Measurements from ENCODE around the gene MAGI2. TPM values are rescaled to one million over a fixed set of nuclear protein-coding genes. Genes with fewer than 3 reads are reported as not detected.
"Not testable (repeated sequence)": the region's sequence is repeated elsewhere in the genome, so short reads cannot be mapped to it uniquely, and the experiment has no call there.

Gene MAGI2
- total RNA-seq, 2 experiments from 2014 or later, result 0.14 to 0.19 TPM

DNA sequence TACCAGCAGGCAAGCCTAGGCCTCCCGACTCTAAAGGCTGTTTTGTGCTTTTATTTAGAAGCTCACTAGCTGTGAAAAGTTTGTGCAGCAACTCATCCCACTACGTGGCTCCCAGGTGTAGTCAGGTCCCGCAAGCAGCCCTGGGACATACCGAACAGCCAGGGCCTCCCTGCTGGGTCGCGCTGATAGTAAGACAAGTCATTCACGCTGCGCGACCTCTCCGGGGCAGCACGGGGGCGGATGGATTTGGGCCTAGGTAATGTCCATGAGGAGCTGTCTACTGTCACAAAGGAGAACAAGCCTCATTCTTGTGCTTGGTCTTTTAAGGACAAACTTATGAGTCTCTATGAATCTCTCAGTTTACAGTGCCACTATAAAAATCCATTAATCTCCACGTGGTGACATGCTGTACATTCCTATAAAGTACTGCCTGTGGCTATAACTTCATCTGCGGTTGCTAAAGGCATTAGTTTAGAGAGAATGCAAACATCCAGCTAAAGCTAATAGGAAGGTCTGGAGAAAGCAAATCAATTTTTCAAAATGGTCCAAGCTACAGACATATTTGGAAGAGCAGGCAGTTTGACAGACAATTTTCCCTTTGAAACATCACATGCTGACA is 1108.1 kb downstream of the MAGI2 start:
- Mint-ChIP-seq H3K4me3 (no peak overlapping the region), H3K9me3 (no peaks in the 10 kb centered on the region), H3K36me3 (no peaks in the 10 kb centered on the region), H3K27me3 (no peaks in the 10 kb centered on the region), H3K4me1 (no peaks in the 10 kb centered on the region), H3K27ac (no peak overlapping the region)
- no peak for ATAC-seq (ENCODE audit: low read depth)
- no peak for DNase-seq
- POLR2A ChIA-PET, result no interaction called here

DNA sequence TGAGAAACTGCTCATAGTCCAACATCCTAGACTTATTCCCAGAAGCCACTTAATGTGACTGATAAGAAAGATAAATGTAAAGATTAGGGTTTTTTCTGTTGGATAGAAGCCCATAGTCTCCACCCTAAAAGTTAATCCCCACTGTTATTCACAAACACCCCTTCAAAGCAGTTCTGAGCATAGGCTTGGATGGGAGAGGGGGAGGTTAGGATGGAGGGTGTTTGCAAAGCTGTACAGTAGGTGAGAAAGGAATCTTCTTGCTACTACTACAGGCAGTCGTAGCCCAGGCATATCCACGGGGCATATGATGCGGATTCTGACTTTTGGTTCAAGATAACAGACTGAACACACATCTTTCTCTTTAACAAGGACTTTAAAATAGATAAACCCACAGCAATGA is 1119.0 kb downstream of the MAGI2 start:
- Mint-ChIP-seq H3K36me3 (no peaks in the 10 kb centered on the region), H3K27me3 (no peaks in the 10 kb centered on the region), H3K27ac (no peak overlapping the region), H3K4me3 (no peak overlapping the region), H3K9me3 (peaks cover 2% of the 10 kb centered on the region), H3K4me1 (no peaks in the 10 kb centered on the region)
- no peak for ATAC-seq (ENCODE audit: low read depth)
- DNase-seq, result no peak
- POLR2A ChIA-PET, result no interaction called here

DNA sequence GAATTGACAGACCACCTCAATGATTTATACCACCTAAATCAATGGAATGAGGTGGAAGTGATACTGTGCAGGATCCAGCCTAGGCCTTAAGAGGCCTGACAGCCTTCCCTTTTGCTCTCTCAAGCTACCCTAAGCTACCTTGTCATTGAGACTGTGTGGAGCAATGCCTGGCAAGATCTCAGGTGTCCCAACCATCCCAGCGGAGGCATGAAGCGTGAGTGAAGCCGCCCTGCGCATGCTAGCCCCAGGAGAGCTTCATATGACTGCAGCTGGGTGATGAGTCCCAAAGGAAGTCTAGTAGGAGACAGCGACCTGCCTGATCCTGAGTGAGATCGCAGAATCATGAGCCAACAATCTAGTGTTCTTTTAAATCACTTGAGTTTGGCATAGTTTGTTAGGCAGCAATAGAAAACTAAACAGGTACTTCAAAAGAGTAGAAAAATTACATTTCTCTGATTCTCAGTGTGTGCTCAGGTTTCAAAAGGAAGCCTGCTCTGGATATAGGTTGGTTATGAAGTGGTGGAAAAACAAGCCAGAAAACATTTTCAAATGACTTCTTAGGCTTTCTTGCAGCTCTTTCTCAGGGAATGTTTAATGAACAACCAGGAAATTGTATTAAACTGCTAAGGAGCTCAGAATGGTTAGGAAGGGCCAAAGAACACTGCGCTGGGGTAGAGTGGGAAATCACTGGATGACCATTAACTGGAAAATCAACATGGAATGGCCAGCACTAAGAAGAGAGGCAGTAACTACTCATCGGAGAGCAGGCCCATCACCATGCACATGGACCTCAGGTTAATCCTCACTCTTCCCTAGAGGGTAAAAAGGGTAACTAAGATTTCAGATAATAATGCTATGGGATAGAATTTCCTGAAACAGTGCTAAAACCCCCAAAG is 1119.7 kb downstream of the MAGI2 start:
- no peaks in the 10 kb centered on the region for H3K36me3 Mint-ChIP-seq
- H3K27me3 Mint-ChIP-seq, result no peaks in the 10 kb centered on the region
- peaks cover 2% of the 10 kb centered on the region for H3K9me3 Mint-ChIP-seq
- no peak overlapping the region for H3K4me3 Mint-ChIP-seq
- no peak for ATAC-seq (ENCODE audit: low read depth)
- no peak for DNase-seq
- no peaks in the 10 kb centered on the region for H3K4me1 Mint-ChIP-seq
- H3K27ac Mint-ChIP-seq, result no peak overlapping the region
- POLR2A ChIA-PET, result no interaction called here

DNA sequence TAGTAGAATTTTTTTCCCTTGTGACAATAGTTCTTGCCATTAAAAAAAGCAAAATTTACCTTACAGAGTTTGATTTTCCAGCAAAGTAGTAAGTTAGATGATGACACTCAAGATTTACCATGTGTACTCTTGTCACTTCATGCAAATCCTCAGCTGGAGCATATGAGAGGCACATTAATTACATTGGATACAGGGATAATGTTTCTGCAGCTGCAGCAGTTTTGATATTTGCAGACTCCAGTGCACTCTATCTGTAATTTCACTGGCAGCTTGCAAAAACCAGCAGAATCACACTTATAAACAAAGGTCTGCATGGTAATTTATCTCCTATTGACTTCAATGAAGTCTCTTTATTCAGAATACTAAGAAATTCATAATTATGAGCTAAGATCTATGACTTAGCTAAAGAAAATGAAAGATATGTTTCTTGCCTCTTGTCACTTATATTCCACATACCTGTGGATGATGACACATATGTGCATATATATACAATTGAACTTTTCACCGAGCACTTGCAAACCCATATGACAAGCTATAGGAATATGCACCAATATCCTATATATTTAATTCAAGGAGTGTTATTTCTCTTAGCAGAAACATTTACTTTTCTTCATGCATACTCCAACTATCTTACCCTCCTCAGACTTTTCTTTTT is 1124.3 kb downstream of the MAGI2 start:
- Mint-ChIP-seq H3K9me3 (peaks cover 2% of the 10 kb centered on the region), H3K4me3 (no peak overlapping the region), H3K27ac (no peak overlapping the region), H3K27me3 (no peaks in the 10 kb centered on the region), H3K36me3 (no peaks in the 10 kb centered on the region), H3K4me1 (no peaks in the 10 kb centered on the region)
- POLR2A ChIA-PET, result no interaction called here
- ATAC-seq (ENCODE audit: low read depth) (no peak), DNase-seq (no peak)

DNA sequence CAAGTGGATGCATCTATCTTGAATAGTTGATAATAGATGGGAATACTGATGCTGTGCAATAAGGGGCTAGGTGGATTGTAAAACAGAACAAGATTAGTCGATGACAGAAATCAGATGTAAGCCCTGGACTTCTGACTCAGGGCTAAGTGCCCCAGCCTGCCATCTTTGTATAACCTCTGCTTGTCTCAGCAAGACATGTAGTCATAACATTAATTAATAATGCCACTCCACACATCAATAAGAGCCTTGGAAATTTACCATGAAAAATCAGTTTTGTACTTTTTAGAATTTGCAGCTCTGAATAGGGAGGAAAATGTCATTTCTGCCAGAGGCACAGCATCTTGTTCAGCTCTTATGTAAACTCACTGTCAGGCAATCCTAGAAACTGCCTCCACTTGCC is 1125.7 kb downstream of the MAGI2 start:
- Mint-ChIP-seq H3K36me3 (no peaks in the 10 kb centered on the region), H3K9me3 (peaks cover 2% of the 10 kb centered on the region), H3K27me3 (no peaks in the 10 kb centered on the region), H3K4me1 (no peaks in the 10 kb centered on the region), H3K4me3 (no peak overlapping the region), H3K27ac (no peak overlapping the region)
- POLR2A ChIA-PET, result no interaction called here
- ATAC-seq (ENCODE audit: low read depth), result no peak
- no peak for DNase-seq

DNA sequence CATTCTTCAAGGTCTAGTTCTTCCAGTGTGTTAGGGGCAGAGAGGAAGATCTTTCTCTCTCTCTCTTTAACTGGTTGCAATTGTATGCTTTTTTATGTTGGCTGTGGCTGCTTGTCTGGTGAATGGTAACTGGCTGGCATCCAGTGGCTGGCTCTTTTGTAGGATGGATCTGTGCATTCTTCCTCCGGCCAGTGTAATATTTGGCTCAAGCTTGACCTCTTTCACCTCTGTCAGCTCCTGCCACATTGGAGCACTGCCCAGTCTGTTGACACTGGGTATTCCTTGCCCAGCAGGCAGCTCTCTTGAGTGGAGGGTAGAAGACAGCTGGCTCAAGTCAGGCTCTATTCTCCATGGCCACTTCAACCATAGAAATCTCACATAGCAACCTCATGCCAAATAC is 1126.6 kb downstream of the MAGI2 start:
- H3K4me3 Mint-ChIP-seq, result no peak overlapping the region
- POLR2A ChIA-PET, result no interaction called here
- DNase-seq (no peak), ATAC-seq (ENCODE audit: low read depth) (no peak)
- H3K27me3 Mint-ChIP-seq, result no peaks in the 10 kb centered on the region
- no peaks in the 10 kb centered on the region for H3K36me3 Mint-ChIP-seq
- peaks cover 2% of the 10 kb centered on the region for H3K9me3 Mint-ChIP-seq
- no peaks in the 10 kb centered on the region for H3K4me1 Mint-ChIP-seq
- H3K27ac Mint-ChIP-seq, result no peak overlapping the region

DNA sequence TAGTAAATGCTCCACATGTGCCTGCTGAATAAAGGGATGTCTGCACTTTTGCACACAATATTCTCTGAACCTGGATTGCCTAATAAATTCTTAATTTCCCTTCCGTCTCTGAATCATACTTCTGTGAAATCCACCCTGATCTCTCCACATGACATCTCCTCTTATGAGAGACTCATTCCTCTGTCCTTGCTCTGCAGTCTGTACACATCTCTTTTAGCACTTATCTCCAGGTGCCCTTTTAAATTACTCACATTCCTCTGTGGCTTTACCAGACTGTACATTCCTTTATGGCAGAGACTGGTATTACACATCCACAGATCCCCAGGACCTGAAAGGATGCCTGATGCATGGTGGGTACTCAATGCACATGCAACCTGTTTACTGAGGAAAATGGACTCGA is 1127.3 kb downstream of the MAGI2 start:
- no peaks in the 10 kb centered on the region for H3K27me3 Mint-ChIP-seq
- DNase-seq (no peak), ATAC-seq (ENCODE audit: low read depth) (no peak)
- H3K4me3 Mint-ChIP-seq, result no peak overlapping the region
- POLR2A ChIA-PET, result no interaction called here
- no peak overlapping the region for H3K27ac Mint-ChIP-seq
- peaks cover 2% of the 10 kb centered on the region for H3K9me3 Mint-ChIP-seq
- no peaks in the 10 kb centered on the region for H3K36me3 Mint-ChIP-seq
- H3K4me1 Mint-ChIP-seq, result no peaks in the 10 kb centered on the region

DNA sequence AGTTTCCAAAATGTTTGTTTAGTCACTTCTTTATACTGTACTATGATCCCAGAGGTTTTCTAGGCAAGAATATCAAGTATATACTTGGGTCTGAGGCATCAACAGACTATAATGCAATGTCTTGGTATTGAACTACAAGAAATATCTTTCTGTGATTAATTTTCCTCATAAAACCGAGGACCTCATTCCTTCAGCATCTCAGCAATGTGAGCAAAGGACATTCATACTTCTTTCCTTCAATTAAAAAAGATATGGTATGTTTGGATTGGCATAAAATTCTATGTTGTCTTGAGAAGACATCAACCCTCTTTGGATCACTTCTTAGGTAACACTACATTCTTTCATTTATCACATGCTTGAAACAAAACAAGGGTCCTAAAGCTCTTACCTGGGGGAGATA is 1130.3 kb downstream of the MAGI2 start:
- H3K27ac Mint-ChIP-seq, result no peak overlapping the region
- H3K36me3 Mint-ChIP-seq, result no peaks in the 10 kb centered on the region
- no peak for ATAC-seq (ENCODE audit: low read depth)
- no peaks in the 10 kb centered on the region for H3K27me3 Mint-ChIP-seq
- no peak overlapping the region for H3K4me3 Mint-ChIP-seq
- H3K4me1 Mint-ChIP-seq, result no peaks in the 10 kb centered on the region
- peaks cover 4% of the 10 kb centered on the region for H3K9me3 Mint-ChIP-seq
- POLR2A ChIA-PET, result no interaction called here
- no peak for DNase-seq

DNA sequence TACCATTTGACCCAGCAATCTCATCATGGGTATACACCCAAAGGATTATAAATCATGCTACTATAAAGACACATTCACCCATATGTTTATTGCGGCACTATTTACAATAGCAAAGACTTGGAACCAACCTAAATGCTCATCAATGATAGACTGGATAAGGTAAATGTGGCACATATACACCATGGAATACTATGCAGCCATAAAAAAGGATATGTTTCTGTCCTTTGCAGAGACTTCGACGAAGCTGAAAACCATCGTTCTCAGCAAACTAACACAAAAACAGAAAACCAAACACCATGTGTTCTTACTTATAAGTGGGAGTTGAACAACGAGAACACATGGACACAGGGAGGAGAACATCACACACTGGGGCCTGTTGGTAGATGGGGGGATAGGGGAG is 1131.2 kb downstream of the MAGI2 start:
- POLR2A ChIA-PET; ATAC-seq (ENCODE audit: low read depth); H3K27me3 Mint-ChIP-seq; H3K36me3 Mint-ChIP-seq; H3K4me1 Mint-ChIP-seq; H3K9me3 Mint-ChIP-seq; H3K4me3 Mint-ChIP-seq; DNase-seq; H3K27ac Mint-ChIP-seq: not testable (repeated sequence)

DNA sequence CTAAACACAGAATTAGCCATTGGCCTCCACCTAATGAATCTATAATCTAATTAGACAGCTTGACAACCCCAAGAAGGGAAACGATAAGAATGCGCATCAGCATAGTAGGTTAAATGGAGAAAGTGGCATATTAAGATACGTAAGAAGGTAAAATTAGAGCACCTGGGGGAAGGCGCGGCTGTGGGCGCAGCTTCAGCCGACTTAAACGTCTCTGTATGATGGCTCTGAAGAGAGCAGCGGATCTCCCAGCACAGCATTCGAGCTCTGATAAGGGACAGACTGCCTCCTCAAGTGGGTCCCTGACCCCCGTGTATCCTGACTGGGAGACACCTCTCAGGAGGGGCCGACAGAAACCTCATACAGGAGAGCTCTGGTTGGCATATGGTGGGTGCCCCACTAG is 1136.1 kb downstream of the MAGI2 start:
- ATAC-seq (ENCODE audit: low read depth) (no peak), DNase-seq (no peak)
- no peak overlapping the region for H3K27ac Mint-ChIP-seq
- peaks cover 4% of the 10 kb centered on the region for H3K9me3 Mint-ChIP-seq
- H3K4me1 Mint-ChIP-seq, result no peaks in the 10 kb centered on the region
- POLR2A ChIA-PET, result no interaction called here
- no peak overlapping the region for H3K4me3 Mint-ChIP-seq
- no peaks in the 10 kb centered on the region for H3K36me3 Mint-ChIP-seq
- no peaks in the 10 kb centered on the region for H3K27me3 Mint-ChIP-seq

DNA sequence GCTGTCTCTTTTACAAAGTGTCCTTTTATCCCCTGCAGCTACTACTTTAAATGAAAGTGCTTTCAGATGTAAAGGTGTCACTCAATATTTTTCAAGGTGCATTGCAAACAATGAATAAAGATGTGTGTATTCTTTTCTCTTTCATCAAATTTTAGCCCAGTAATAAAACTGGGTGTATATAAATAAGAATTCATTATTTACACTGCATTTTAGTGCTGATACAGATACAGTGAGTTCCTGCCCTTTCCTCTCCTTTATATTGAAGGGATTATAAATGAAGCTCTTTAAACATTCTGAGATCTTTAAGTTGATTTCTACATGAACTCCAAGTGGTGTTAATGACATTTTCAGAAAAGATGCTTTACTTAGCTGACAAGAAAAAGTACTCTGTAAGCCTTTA is 1137.4 kb downstream of the MAGI2 start:
- POLR2A ChIA-PET, result no interaction called here
- Mint-ChIP-seq H3K27ac (no peak overlapping the region), H3K27me3 (no peaks in the 10 kb centered on the region), H3K9me3 (peaks cover 4% of the 10 kb centered on the region), H3K4me1 (no peaks in the 10 kb centered on the region), H3K36me3 (no peaks in the 10 kb centered on the region), H3K4me3 (no peak overlapping the region)
- no peak for ATAC-seq (ENCODE audit: low read depth)
- no peak for DNase-seq

DNA sequence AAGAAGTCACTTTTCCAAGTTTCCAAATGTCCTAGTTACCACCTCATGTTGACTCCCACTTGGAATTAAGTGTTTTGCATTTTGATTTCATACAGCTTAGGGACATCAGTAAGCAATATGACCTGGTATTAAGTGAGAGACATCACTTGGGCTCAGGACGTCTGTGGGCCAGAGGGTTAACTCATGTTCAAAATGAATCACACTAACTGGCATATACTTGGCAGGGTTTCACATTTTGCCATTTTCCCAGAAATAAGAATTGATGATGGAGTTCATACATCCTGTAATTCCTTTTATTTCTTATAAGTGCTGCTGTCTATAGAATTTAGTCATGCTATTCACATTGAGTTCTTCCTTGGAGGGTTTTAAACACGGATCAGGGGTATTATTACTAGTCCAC is 1138.3 kb downstream of the MAGI2 start:
- no peak overlapping the region for H3K4me3 Mint-ChIP-seq
- no peaks in the 10 kb centered on the region for H3K4me1 Mint-ChIP-seq
- no peak for DNase-seq
- no peaks in the 10 kb centered on the region for H3K36me3 Mint-ChIP-seq
- no peak for ATAC-seq (ENCODE audit: low read depth)
- H3K27ac Mint-ChIP-seq, result no peak overlapping the region
- peaks cover 4% of the 10 kb centered on the region for H3K9me3 Mint-ChIP-seq
- POLR2A ChIA-PET, result no interaction called here
- no peaks in the 10 kb centered on the region for H3K27me3 Mint-ChIP-seq

DNA sequence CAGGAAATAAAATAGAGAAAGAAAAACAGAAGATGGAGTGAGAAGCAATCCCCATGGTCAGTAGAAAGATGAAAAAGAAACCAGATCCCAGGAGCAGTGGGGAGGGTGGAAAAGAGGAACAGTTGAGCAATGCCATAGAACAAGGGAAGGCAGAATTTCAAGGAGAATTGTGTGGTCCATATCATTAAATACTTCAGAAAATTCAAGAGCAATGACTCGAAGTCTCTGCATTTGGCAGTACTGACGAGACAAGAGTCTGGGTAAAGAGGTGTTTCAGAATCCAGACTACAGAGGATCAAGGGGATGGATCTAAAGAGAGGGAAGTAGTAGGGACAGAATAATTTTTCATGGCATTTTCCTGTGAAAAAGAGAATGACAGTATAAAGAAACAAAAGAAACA is 1142.3 kb downstream of the MAGI2 start:
- H3K4me1 Mint-ChIP-seq, result no peaks in the 10 kb centered on the region
- no peak overlapping the region for H3K4me3 Mint-ChIP-seq
- no peaks in the 10 kb centered on the region for H3K36me3 Mint-ChIP-seq
- H3K9me3 Mint-ChIP-seq, result no peaks in the 10 kb centered on the region
- POLR2A ChIA-PET, result no interaction called here
- no peak for DNase-seq
- no peaks in the 10 kb centered on the region for H3K27me3 Mint-ChIP-seq
- H3K27ac Mint-ChIP-seq, result no peak overlapping the region
- ATAC-seq (ENCODE audit: low read depth), result no peak

DNA sequence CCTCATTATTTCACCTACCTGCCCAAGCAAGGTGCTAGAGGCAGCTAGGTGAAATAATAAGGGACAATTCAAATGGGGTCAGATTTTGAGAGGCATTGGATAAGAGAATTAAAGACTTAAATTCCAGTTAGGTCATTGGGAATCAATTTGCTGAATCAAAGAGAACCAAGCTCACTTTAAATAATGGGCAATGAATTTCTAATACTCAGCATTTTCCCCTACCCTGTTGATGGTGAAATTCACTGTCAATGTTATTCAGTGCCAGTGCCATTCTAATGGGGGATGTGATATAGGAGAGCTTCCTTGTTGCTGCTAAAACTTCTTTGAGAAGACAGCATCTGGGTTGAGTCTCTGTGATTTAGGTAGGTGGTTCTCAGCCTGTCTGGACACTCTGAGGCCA is 1145.6 kb downstream of the MAGI2 start:
- DNase-seq, result no peak
- Mint-ChIP-seq H3K4me3 (no peak overlapping the region), H3K9me3 (no peaks in the 10 kb centered on the region), H3K27ac (no peak overlapping the region), H3K4me1 (no peaks in the 10 kb centered on the region), H3K36me3 (no peaks in the 10 kb centered on the region), H3K27me3 (no peaks in the 10 kb centered on the region)
- ATAC-seq (ENCODE audit: low read depth), result no peak
- POLR2A ChIA-PET, result no interaction called here

Measured in activated naive CD8-positive, alpha-beta T cell treated with anti-CD3 and anti-CD28 coated beads, Interleukin-2, amount 10 ng/mL, durations not matched to agents 7 days and 5 days (primary cell).